NT2/D1 (cell line): ENCODE measurements around the gene ROPN1L.

ENCODE experiments used
- SUZ12 ChIP-seq: IDR thresholded peaks from 2 replicates; pipeline ENCODE4 v1.6.1; 2011; ENCODE audit not compliant: insufficient read length, insufficient read depth; ENCODE audit errors: extremely low read depth
- YY1 ChIP-seq: IDR thresholded peaks from 2 replicates; pipeline ENCODE4 v1.6.1; 2011; ENCODE audit not compliant: insufficient read length, insufficient read depth
- ZNF274 ChIP-seq: IDR thresholded peaks from 2 replicates; pipeline ENCODE4 v1.6.1; 2011; ENCODE audit warnings: mild to moderate bottlenecking, low read depth, low read length

GRCh38 chr5:10476878-10477277, 35.2 kb downstream of the ROPN1L start:
- TF ChIP-seq YY1, result no peak
- no peak for TF ChIP-seq ZNF274
- TF ChIP-seq SUZ12, result no peak
